ENCODE measurements around the gene DRICH1. TPM values are rescaled to one million over a fixed set of nuclear protein-coding genes. Genes with fewer than 3 reads are reported as not detected.

DRICH1 gene
- total RNA-seq, 1 experiment from 2014 or later: not detected

- no peaks in the 10 kb centered on the region for H3K9me3 Mint-ChIP-seq (ENCODE audit: unreplicated experiment)
- no peaks in the 10 kb centered on the region for H3K36me3 Mint-ChIP-seq (ENCODE audit: insufficient read depth, unreplicated experiment)
- intact Hi-C loops (cut with micrococcal nuclease): no loop called here
- no peak overlapping the region for H3K4me3 Mint-ChIP-seq (ENCODE audit: unreplicated experiment)
- TF ChIP-seq, protein P1, sequence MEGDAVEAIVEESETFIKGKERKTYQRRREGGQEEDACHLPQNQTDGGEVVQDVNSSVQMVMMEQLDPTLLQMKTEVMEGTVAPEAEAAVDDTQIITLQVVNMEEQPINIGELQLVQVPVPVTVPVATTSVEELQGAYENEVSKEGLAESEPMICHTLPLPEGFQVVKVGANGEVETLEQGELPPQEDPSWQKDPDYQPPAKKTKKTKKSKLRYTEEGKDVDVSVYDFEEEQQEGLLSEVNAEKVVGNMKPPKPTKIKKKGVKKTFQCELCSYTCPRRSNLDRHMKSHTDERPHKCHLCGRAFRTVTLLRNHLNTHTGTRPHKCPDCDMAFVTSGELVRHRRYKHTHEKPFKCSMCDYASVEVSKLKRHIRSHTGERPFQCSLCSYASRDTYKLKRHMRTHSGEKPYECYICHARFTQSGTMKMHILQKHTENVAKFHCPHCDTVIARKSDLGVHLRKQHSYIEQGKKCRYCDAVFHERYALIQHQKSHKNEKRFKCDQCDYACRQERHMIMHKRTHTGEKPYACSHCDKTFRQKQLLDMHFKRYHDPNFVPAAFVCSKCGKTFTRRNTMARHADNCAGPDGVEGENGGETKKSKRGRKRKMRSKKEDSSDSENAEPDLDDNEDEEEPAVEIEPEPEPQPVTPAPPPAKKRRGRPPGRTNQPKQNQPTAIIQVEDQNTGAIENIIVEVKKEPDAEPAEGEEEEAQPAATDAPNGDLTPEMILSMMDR (IDR thresholded peaks at IDR 0.05; ENCODE audit: unreplicated experiment): no peak
- H3K27me3 Mint-ChIP-seq (ENCODE audit: insufficient read depth, unreplicated experiment): peaks cover 53% of the 10 kb centered on the region
- no peaks in the 10 kb centered on the region for H3K4me1 Mint-ChIP-seq (ENCODE audit: insufficient read depth, unreplicated experiment)
- DNase-seq (ENCODE audit: unreplicated experiment): no peak
- no TSS peak for BruUV-seq (replicated peaks)
- no peak overlapping the region for H3K27ac Mint-ChIP-seq (ENCODE audit: low read depth, unreplicated experiment)
- CTCF ChIA-PET: interaction anchor here (1.3 kb wide), 2 partner anchors 20 to 186 kb away, joined by 3 to 7 read pairs; no protein-coding TSS in a partner anchor
- POLR2A ChIA-PET: no interaction called here
Observed at GRCh38 chr22:23571486-23571885, 60.6 kb downstream of the DRICH1 start.

DNA sequence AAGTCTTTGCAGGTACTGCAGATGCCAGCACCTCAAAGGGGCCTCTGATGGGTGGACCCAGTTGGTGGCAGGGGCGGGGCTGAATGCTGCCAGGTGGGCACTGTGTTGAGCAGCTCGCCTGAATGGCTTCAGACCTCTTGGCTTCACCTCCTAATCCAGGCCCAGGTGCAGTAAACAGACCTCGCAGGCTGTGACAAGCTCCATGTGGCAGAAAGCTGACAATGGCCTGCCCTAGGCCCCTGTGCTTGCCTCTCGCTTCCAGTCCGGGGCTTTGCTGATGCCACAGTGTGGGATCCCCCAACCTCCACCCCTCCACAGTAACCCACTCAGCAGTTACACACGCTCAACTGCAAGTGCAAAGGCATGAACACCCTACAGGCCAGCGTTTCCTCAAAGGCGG, 61.4 kb downstream of the DRICH1 start:
- Mint-ChIP-seq H3K27ac (ENCODE audit: low read depth, unreplicated experiment) (no peak overlapping the region), H3K4me1 (ENCODE audit: insufficient read depth, unreplicated experiment) (no peaks in the 10 kb centered on the region), H3K9me3 (ENCODE audit: unreplicated experiment) (no peaks in the 10 kb centered on the region), H3K27me3 (ENCODE audit: insufficient read depth, unreplicated experiment) (peaks cover 45% of the 10 kb centered on the region), H3K36me3 (ENCODE audit: insufficient read depth, unreplicated experiment) (no peaks in the 10 kb centered on the region), H3K4me3 (ENCODE audit: unreplicated experiment) (no peak overlapping the region)
- no peak for DNase-seq (ENCODE audit: unreplicated experiment)
- ChIA-PET POLR2A (no interaction called here), CTCF (interaction anchor here (0.6 kb wide), 1 partner anchor 80 kb away, joined by 4 read pairs; no protein-coding TSS in a partner anchor)
- TF ChIP-seq, protein P1 (IDR thresholded peaks at IDR 0.05; ENCODE audit: unreplicated experiment): no peak
- intact Hi-C loops (cut with micrococcal nuclease): no loop called here
- BruUV-seq (replicated peaks): no TSS peak

DNA sequence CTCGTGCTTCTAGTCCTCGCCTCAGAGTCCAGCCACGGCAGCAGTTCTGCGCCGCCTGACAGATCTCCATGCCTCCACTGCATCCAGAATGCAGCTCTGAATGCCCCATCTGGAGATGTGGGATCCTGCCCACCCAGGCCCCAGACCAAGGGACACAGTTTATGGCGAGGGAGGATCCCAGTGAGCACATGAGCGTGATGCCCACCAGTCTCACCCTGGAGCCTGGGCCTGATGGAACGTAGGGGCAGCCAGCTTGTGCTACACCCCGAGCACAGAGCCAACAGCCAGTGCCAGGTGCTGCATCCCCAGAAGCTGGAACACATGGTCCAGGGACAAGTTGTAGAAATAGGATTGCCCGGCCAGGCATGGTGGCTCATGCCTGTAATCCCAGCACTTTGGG, 62.4 kb downstream of the DRICH1 start:
- Mint-ChIP-seq H3K27me3 (ENCODE audit: insufficient read depth, unreplicated experiment) (peaks cover 45% of the 10 kb centered on the region), H3K36me3 (ENCODE audit: insufficient read depth, unreplicated experiment) (no peaks in the 10 kb centered on the region), H3K27ac (ENCODE audit: low read depth, unreplicated experiment) (no peak overlapping the region), H3K9me3 (ENCODE audit: unreplicated experiment) (no peaks in the 10 kb centered on the region), H3K4me1 (ENCODE audit: insufficient read depth, unreplicated experiment) (no peaks in the 10 kb centered on the region), H3K4me3 (ENCODE audit: unreplicated experiment) (no peak overlapping the region)
- intact Hi-C loops (cut with micrococcal nuclease): no loop called here
- POLR2A ChIA-PET: no interaction called here
- CTCF ChIA-PET: no interaction called here
- no TSS peak for BruUV-seq (replicated peaks)
- TF ChIP-seq, protein P1 (IDR thresholded peaks at IDR 0.05; ENCODE audit: unreplicated experiment): no peak
- no peak for DNase-seq (ENCODE audit: unreplicated experiment)

GRCh38 chr22:23569291-23569690, 62.8 kb downstream of the DRICH1 start:
- Mint-ChIP-seq H3K4me1 (ENCODE audit: insufficient read depth, unreplicated experiment) (no peaks in the 10 kb centered on the region), H3K9me3 (ENCODE audit: unreplicated experiment) (no peaks in the 10 kb centered on the region), H3K27ac (ENCODE audit: low read depth, unreplicated experiment) (no peak overlapping the region), H3K36me3 (ENCODE audit: insufficient read depth, unreplicated experiment) (no peaks in the 10 kb centered on the region), H3K27me3 (ENCODE audit: insufficient read depth, unreplicated experiment) (peaks cover 48% of the 10 kb centered on the region), H3K4me3 (ENCODE audit: unreplicated experiment) (no peak overlapping the region)
- intact Hi-C loops (cut with micrococcal nuclease): no loop called here
- BruUV-seq (replicated peaks): no TSS peak
- ChIA-PET POLR2A (no interaction called here), CTCF (no interaction called here)
- TF ChIP-seq, protein P1 (IDR thresholded peaks at IDR 0.05; ENCODE audit: unreplicated experiment): no peak
- DNase-seq (ENCODE audit: unreplicated experiment): no peak
